Endothelial cell of umbilical vein (primary cell): Measurements from ENCODE around the gene TMEFF2. TPM values are rescaled to one million over a fixed set of nuclear protein-coding genes. Genes with fewer than 3 reads are reported as not detected.

ENCODE experiments used
- BruUV-seq: library from RNA; stranded (reverse); fragments of 400-500 nt; replicated peaks from 2 replicates; lab custom pipeline; 2021; lab: Mats Ljungman, UMichigan
- CTCF ChIA-PET: fragments of 300-600, 350-600 bp; sonication (Branson Sonifier 250); formaldehyde crosslinking; loops from one replicate; lab custom pipeline; 2021; ENCODE audit warnings: antibody characterized with exemption, inconsistent platforms; lab: Charles Lee
- POLR2A ChIA-PET: fragments of 300-600, 350-600 bp; sonication (Branson Sonifier 250); formaldehyde crosslinking; loops from one replicate; lab custom pipeline; 2021; ENCODE audit warnings: antibody characterized with exemption, inconsistent platforms; lab: Charles Lee
- DNase-seq: peaks from one replicate; pipeline ENCODE4 v3.0.0-alpha.2; 2011; ENCODE audit warnings: low read depth, low spot score
- FAIRE-seq: peaks from 2 replicates; lab custom pipeline; 2011; peaks lifted over from hg19 to GRCh38; lab: Jason Lieb, UNC
- H2AFZ ChIP-seq: 2 replicates; pipeline ENCODE4 v1.6.0; 2012; ENCODE audit warnings: low read depth, low read length, control low read depth, inconsistent platforms
- H3K27ac ChIP-seq: 2 replicates; pipeline ENCODE4 v1.5.1; 2011; ENCODE audit warnings: low read depth, mild to moderate bottlenecking, control low read depth, low read length, moderate library complexity; ENCODE audit not compliant: insufficient read depth
- H3K27me3 ChIP-seq, 2 experiments: 2 replicates each; pipeline versions ENCODE4 v1.6.0 to v1.6.1; 2011; ENCODE audit warnings: low read length in 2 of 2, mixed read lengths in 1 of 2; ENCODE audit not compliant: control insufficient read depth in 2 of 2, insufficient read depth in 2 of 2
- H3K36me3 ChIP-seq, 2 experiments: 2 replicates in 1 of 2; 3 replicates in 1 of 2; pipeline ENCODE4 v1.5.1; 2011; ENCODE audit warnings: low read length in 2 of 2, mild to moderate bottlenecking in 1 of 2, moderate library complexity in 1 of 2; ENCODE audit not compliant: control insufficient read depth in 2 of 2, insufficient read depth in 2 of 2; ENCODE audit errors: extremely low read depth in 1 of 2
- H3K4me1 ChIP-seq: 3 replicates; pipeline ENCODE4 v1.5.1; 2011; ENCODE audit warnings: mild to moderate bottlenecking, low read length; ENCODE audit not compliant: control insufficient read depth, insufficient read depth; ENCODE audit errors: extremely low read depth
- H3K4me2 ChIP-seq: 2 replicates; pipeline ENCODE4 v1.6.1; 2011; ENCODE audit warnings: low read length, control low read depth, mixed read lengths; ENCODE audit not compliant: insufficient read depth
- H3K4me3 ChIP-seq, 3 experiments: fragments of 200-600 bp in 1 of 3; sonication (generic), shearing (Covaris generic) in 1 of 3; replicated peaks in 1 of 3; 2 replicates each; pipeline ENCODE4 v1.5.1; 2011 to 2016; ENCODE audit warnings: control low read depth in 3 of 3, low read length in 3 of 3, mild to moderate bottlenecking in 2 of 3, inconsistent platforms in 1 of 3, low read depth in 1 of 3, moderate library complexity in 1 of 3; ENCODE audit not compliant: insufficient read depth in 1 of 3
- H3K79me2 ChIP-seq: 2 replicates; pipeline ENCODE4 v1.6.0; 2012; ENCODE audit warnings: low read length, inconsistent platforms; ENCODE audit not compliant: control insufficient read depth, insufficient read depth
- H3K9ac ChIP-seq: replicated peaks from 2 replicates; pipeline ENCODE3; 2011; ENCODE audit warnings: low read length, control low read depth; ENCODE audit not compliant: insufficient read depth; ENCODE audit errors: extremely low read depth
- H3K9me1 ChIP-seq: replicated peaks from 3 replicates; pipeline ENCODE4 v1.6.0; 2011; ENCODE audit warnings: mild to moderate bottlenecking, low read length; ENCODE audit not compliant: control insufficient read depth, insufficient read depth; ENCODE audit errors: extremely low read depth
- H3K9me3 ChIP-seq: replicated peaks from 2 replicates; pipeline ENCODE4 v1.5.1; 2012; ENCODE audit warnings: low read length, inconsistent platforms; ENCODE audit not compliant: control insufficient read depth, insufficient read depth
- H4K20me1 ChIP-seq: replicated peaks from 2 replicates; pipeline ENCODE3; 2011; ENCODE audit warnings: mild to moderate bottlenecking, low read length; ENCODE audit not compliant: control insufficient read depth, insufficient read depth; ENCODE audit errors: extremely low read depth
- EZH2 ChIP-seq: IDR thresholded peaks from 2 replicates; pipeline ENCODE4 v1.6.1; 2012; ENCODE audit warnings: borderline replicate concordance, low read depth, mild to moderate bottlenecking, moderate library complexity, low read length, inconsistent platforms; ENCODE audit not compliant: severe bottlenecking
- FOS ChIP-seq: IDR thresholded peaks from 2 replicates; pipeline ENCODE4 v1.6.1; 2011; ENCODE audit warnings: mild to moderate bottlenecking, low read length, moderate library complexity, borderline replicate concordance; ENCODE audit not compliant: insufficient read depth
- GATA2 ChIP-seq: IDR thresholded peaks from 2 replicates; pipeline ENCODE4 v1.7.0; 2011; ENCODE audit warnings: low read depth, mild to moderate bottlenecking, moderate library complexity, mixed read lengths, low read length; ENCODE audit not compliant: insufficient read length, insufficient read depth
- JUN ChIP-seq: IDR thresholded peaks from 2 replicates; pipeline ENCODE4 v1.6.1; 2011; ENCODE audit warnings: borderline replicate concordance, low read depth; ENCODE audit not compliant: insufficient read length, insufficient read depth
- MYC ChIP-seq: IDR thresholded peaks from one replicate; pipeline ENCODE4 v1.6.1; 2011; ENCODE audit warnings: mild to moderate bottlenecking, low read depth, low read length
- POLR2A ChIP-seq: IDR thresholded peaks from 2 replicates; pipeline ENCODE4 v1.6.1; 2012; ENCODE audit warnings: low read depth, mild to moderate bottlenecking, control low read depth, low read length
- POLR2AphosphoS5 ChIP-seq: IDR thresholded peaks from 2 replicates; pipeline ENCODE4 v1.6.1; 2012; ENCODE audit warnings: low read depth, mild to moderate bottlenecking, control low read depth, low read length, moderate library complexity; ENCODE audit not compliant: insufficient read depth
- dilution Hi-C: fragments of 300-500 bp; cut with MboI; formaldehyde crosslinking; loops from one replicate; pipeline ENCODE4 v1.15.0; 2019; ENCODE audit warnings: low sequenced_read_pairs; ENCODE audit not compliant: extremely low pct_ligation_motif_present
- intact Hi-C: fragments of 100-400 bp; cut with micrococcal nuclease; formaldehyde crosslinking; loops from one replicate; pipeline ENCODE4 v1.10.0; 2022
- polyA plus RNA-seq, 4 experiments: library from polyadenylated mRNA; depleted of rRNA in 3 of 4; stranded (reverse) in 3 of 4; unstranded in 1 of 4; fragments of >200 nt; gene quantifications; 2 replicates each; pipeline versions ENCODE4 v1.2.1 to v1.2.3, GENCODE V29; 2011 to 2012; ENCODE audit warnings: missing spikeins in 1 of 4
- total RNA-seq: library from RNA; stranded (reverse); gene quantifications from 2 replicates; pipeline ENCODE4 v1.2.3, GENCODE V29; 2021
- TF ChIP-seq, protein P1 (sequence below): IDR thresholded peaks from 2 replicates; pipeline ENCODE4 v1.6.1; 2011; ENCODE audit not compliant: insufficient read depth, insufficient read length
- TF ChIP-seq, protein P2 (sequence below), 2 donors: IDR thresholded peaks; 1 replicate in 1 of 2; 2 replicates in 1 of 2; pipeline ENCODE4 v1.5.1; 2011; ENCODE audit warnings: low read length in 2 of 2, mild to moderate bottlenecking in 2 of 2, moderate library complexity in 2 of 2, control low read depth in 1 of 2, inconsistent platforms in 1 of 2, low read depth in 1 of 2; ENCODE audit not compliant: insufficient read depth in 1 of 2; ENCODE audit errors: extremely low read depth in 1 of 2

The TMEFF2 gene
- total and polyA plus RNA-seq, 2 donors (not counting 3 experiments of a cell fraction or from before 2014, with no cell fraction given): 0.18 to 0.20 TPM

DNA sequence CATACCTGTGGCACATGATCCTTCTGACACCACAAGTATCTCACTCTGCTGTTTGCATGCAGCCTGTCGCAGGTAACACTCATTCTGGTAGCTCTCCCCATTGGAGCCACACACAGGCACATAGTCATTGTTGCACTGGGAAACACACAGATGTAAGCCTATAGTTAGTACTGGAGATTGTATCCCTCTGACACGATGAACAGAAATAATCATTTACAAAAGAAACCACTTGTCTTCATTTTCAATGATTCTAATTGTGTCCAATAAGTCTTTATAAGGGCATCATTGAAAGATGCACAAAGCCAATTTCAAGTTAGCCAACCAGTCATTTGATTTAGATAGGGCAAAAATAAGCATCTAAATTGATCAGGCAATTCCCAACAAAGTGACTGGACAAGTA is 10.4 kb downstream of the TMEFF2 start:
- dilution Hi-C loops: no loop called here
- peaks cover 2 to 10% of the 10 kb centered on the region in 2 experiments for H3K27me3 ChIP-seq
- BruUV-seq: no TSS peak
- no peaks in the 10 kb centered on the region for H3K9me3 ChIP-seq
- H3K36me3 ChIP-seq: no peaks in the 10 kb centered on the region
- H4K20me1 ChIP-seq: no peaks in the 10 kb centered on the region
- no peak for DNase-seq
- intact Hi-C loops: no loop called here
- H3K4me1 ChIP-seq: no peaks in the 10 kb centered on the region
- no peak overlapping the region for H3K27ac ChIP-seq
- CTCF ChIA-PET: no interaction called here
- no peaks in the 10 kb centered on the region for H3K79me2 ChIP-seq
- TF ChIP-seq GATA2 (no peak), JUN (no peak), MYC (no peak), EZH2 (no peak), POLR2AphosphoS5 (no peak), POLR2A (no peak), FOS (no peak)
- TF ChIP-seq, protein P1, sequence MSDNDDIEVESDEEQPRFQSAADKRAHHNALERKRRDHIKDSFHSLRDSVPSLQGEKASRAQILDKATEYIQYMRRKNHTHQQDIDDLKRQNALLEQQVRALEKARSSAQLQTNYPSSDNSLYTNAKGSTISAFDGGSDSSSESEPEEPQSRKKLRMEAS: no peak
- TF ChIP-seq, protein P2, sequence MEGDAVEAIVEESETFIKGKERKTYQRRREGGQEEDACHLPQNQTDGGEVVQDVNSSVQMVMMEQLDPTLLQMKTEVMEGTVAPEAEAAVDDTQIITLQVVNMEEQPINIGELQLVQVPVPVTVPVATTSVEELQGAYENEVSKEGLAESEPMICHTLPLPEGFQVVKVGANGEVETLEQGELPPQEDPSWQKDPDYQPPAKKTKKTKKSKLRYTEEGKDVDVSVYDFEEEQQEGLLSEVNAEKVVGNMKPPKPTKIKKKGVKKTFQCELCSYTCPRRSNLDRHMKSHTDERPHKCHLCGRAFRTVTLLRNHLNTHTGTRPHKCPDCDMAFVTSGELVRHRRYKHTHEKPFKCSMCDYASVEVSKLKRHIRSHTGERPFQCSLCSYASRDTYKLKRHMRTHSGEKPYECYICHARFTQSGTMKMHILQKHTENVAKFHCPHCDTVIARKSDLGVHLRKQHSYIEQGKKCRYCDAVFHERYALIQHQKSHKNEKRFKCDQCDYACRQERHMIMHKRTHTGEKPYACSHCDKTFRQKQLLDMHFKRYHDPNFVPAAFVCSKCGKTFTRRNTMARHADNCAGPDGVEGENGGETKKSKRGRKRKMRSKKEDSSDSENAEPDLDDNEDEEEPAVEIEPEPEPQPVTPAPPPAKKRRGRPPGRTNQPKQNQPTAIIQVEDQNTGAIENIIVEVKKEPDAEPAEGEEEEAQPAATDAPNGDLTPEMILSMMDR (IDR thresholded peaks at IDR 0.05; ENCODE audit: extremely low read depth in 1 of 2, insufficient read depth in 1 of 2, low read depth in 1 of 2, low read length in 2 of 2): no peak
- H3K4me2 ChIP-seq: no peak overlapping the region
- H3K9ac ChIP-seq: no peak overlapping the region
- no peak overlapping the region for H3K4me3 ChIP-seq
- no peak for FAIRE-seq
- H3K9me1 ChIP-seq: no peaks in the 10 kb centered on the region
- no peak overlapping the region for H2AFZ ChIP-seq
- POLR2A ChIA-PET: no interaction called here
